Parathyroid adenoma (tissue), 2 donors: ENCODE data around the gene ENKUR.

Experiments used
- H2AFZ ChIP-seq: fragments of 300-600 bp; sonication (generic); one replicate; pipeline ENCODE4 v1.7.0; 2017; ENCODE audit warnings: antibody characterized with exemption, mild to moderate bottlenecking
- H3K27ac ChIP-seq: fragments of 300-600 bp; sonication (generic); one replicate; pipeline ENCODE4 v1.7.0; 2017
- H3K27me3 ChIP-seq: fragments of 300-600 bp; sonication (generic); one replicate; pipeline ENCODE4 v1.7.0; 2017; ENCODE audit warnings: low read length; ENCODE audit not compliant: control insufficient read depth, insufficient read depth
- H3K36me3 ChIP-seq: fragments of 300-600 bp; sonication (generic); one replicate; pipeline ENCODE4 v1.7.0; 2017; ENCODE audit warnings: low read length; ENCODE audit not compliant: control insufficient read depth, insufficient read depth
- H3K4me1 ChIP-seq: fragments of 300-600 bp; sonication (generic); one replicate; pipeline ENCODE4 v1.7.0; 2017; ENCODE audit warnings: control low read depth
- H3K4me2 ChIP-seq: fragments of 300-600 bp; sonication (generic); one replicate; pipeline ENCODE4 v1.7.0; 2017; ENCODE audit warnings: low read length
- H3K4me3 ChIP-seq: fragments of 300-600 bp; sonication (generic); one replicate; pipeline ENCODE4 v1.7.0; 2017; ENCODE audit warnings: low read depth, low read length
- H3K79me2 ChIP-seq: fragments of 300-600 bp; sonication (generic); one replicate; pipeline ENCODE4 v1.7.0; 2017; ENCODE audit warnings: control low read depth
- H3K9ac ChIP-seq: fragments of 300-600 bp; sonication (generic); one replicate; pipeline ENCODE4 v1.7.0; 2017; ENCODE audit warnings: mild to moderate bottlenecking
- H3K9me3 ChIP-seq: fragments of 300-600 bp; sonication (generic); one replicate; pipeline ENCODE4 v1.7.0; 2017; ENCODE audit warnings: low read length; ENCODE audit not compliant: control insufficient read depth
- TF ChIP-seq, protein P1 (sequence below): fragments of 300-600 bp; sonication (generic); IDR thresholded peaks from one replicate; pipeline ENCODE4 v1.7.0; 2017; ENCODE audit warnings: antibody characterized with exemption, mild to moderate bottlenecking
- donor health status: primary hyperparathyroidism.

The ENKUR gene

DNA sequence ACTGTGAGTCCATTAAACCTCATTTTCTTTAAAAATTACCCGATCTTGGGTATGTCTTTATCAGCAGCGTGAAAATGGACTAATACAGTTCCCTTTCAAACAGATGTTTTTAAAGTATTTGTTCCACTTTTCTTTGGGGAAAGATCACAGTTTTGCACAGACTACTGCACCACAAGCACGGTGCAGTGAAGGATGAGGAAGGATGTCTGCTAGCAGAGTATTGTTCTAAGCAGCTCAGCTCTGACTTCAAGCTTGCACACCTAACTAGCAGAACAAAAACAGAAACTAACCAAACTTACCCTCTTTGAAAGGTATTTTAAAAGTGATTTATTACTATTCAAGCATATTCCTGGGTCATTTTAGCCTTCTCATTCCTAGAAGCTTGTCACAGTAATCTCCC, 20.4 kb upstream of the ENKUR start:
- H3K27ac ChIP-seq = no peak overlapping the region
- TF ChIP-seq, protein P1, sequence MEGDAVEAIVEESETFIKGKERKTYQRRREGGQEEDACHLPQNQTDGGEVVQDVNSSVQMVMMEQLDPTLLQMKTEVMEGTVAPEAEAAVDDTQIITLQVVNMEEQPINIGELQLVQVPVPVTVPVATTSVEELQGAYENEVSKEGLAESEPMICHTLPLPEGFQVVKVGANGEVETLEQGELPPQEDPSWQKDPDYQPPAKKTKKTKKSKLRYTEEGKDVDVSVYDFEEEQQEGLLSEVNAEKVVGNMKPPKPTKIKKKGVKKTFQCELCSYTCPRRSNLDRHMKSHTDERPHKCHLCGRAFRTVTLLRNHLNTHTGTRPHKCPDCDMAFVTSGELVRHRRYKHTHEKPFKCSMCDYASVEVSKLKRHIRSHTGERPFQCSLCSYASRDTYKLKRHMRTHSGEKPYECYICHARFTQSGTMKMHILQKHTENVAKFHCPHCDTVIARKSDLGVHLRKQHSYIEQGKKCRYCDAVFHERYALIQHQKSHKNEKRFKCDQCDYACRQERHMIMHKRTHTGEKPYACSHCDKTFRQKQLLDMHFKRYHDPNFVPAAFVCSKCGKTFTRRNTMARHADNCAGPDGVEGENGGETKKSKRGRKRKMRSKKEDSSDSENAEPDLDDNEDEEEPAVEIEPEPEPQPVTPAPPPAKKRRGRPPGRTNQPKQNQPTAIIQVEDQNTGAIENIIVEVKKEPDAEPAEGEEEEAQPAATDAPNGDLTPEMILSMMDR = no peak
- no peak overlapping the region for H2AFZ ChIP-seq
- no peaks in the 10 kb centered on the region for H3K36me3 ChIP-seq
- no peak overlapping the region for H3K9ac ChIP-seq
- H3K9me3 ChIP-seq = no peaks in the 10 kb centered on the region
- H3K4me2 ChIP-seq = no peak overlapping the region
- no peak overlapping the region for H3K4me3 ChIP-seq
- no peaks in the 10 kb centered on the region for H3K79me2 ChIP-seq
- H3K27me3 ChIP-seq = no peaks in the 10 kb centered on the region
- no peaks in the 10 kb centered on the region for H3K4me1 ChIP-seq

DNA sequence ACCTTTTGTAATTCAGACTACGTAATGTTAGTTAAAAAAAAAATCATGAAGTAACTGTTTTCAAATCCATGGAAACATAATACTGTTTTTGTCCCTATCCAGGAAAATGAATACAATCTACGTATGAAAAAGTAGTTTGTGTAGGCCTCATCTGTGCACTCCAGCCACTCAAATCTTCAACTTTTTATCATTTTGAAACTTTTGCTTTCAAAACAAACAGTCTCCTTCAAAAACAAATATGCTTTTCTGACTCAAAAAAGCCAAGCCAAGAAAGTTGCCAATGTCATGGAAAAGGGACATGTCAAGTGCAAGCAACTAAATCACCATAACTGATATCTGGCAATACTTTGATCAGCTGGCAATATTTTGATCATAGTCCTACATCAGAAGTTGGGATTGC, 13.6 kb upstream of the ENKUR start:
- Histone ChIP-seq H2AFZ (no peak overlapping the region), H3K4me3 (no peak overlapping the region), H3K36me3 (no peaks in the 10 kb centered on the region), H3K9ac (no peak overlapping the region), H3K4me2 (no peak overlapping the region), H3K27me3 (no peaks in the 10 kb centered on the region), H3K4me1 (no peaks in the 10 kb centered on the region), H3K9me3 (no peaks in the 10 kb centered on the region), H3K27ac (no peak overlapping the region), H3K79me2 (no peaks in the 10 kb centered on the region)
- TF ChIP-seq, protein P1 = no peak

DNA sequence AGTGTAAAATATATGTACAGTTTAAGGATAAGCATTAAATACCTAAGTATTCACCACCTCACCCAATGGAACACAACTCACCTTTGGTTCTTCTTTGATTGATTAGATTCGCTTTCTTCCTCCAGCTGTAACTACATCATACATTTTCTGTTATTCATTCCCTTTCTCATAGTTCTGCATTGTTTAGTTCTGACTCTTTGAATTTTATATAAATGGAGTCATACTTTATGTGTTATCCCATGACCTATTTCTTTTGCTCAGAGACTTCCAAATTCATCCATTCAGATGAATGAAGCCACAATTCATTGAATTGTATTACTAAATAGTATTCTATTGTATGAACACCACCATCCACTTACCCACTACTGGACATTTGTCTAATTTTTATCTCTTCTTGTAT, 12.8 kb upstream of the ENKUR start:
- Histone ChIP-seq H3K4me1 (no peaks in the 10 kb centered on the region), H3K27me3 (no peaks in the 10 kb centered on the region), H3K4me3 (no peak overlapping the region), H3K9ac (no peak overlapping the region), H2AFZ (no peak overlapping the region), H3K4me2 (no peak overlapping the region), H3K36me3 (no peaks in the 10 kb centered on the region), H3K27ac (no peak overlapping the region), H3K9me3 (no peaks in the 10 kb centered on the region), H3K79me2 (no peaks in the 10 kb centered on the region)
- TF ChIP-seq, protein P1 = no peak

- Histone ChIP-seq H2AFZ (no peak overlapping the region), H3K9ac (no peak overlapping the region), H3K4me2 (no peak overlapping the region), H3K36me3 (no peaks in the 10 kb centered on the region), H3K27me3 (no peaks in the 10 kb centered on the region), H3K4me1 (no peaks in the 10 kb centered on the region), H3K27ac (no peak overlapping the region), H3K4me3 (no peak overlapping the region), H3K79me2 (no peaks in the 10 kb centered on the region), H3K9me3 (no peaks in the 10 kb centered on the region)
- TF ChIP-seq, protein P1 = no peak
These were observed 10.5 kb upstream of the ENKUR start for GRCh38 chr10:25026463-25026862.

DNA sequence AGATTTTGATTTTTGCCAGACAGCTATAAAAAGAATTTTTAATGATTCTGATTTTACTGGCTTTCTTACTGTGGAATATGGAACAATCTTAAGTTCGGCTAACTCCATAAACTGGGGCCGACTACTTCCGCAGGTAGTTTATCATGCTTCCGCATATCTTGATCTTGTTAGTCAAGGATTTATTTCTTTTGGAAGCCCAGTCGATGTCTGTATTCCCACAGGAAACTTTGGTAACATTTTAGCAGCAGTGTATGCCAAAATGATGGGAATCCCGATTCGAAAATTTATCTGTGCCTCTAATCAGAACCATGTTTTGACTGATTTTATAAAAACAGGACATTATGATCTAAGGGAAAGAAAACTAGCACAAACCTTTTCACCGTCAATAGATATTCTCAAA, 8.6 kb upstream of the ENKUR start:
- TF ChIP-seq, protein P1 = no peak
- Histone ChIP-seq H3K27ac (no peak overlapping the region), H3K79me2 (no peaks in the 10 kb centered on the region)

More for the DNA sequence above, 8.6 kb upstream of the ENKUR start:
- Histone ChIP-seq H3K36me3 (no peaks in the 10 kb centered on the region), H3K9ac (no peak overlapping the region), H3K4me2 (no peak overlapping the region), H3K9me3 (no peaks in the 10 kb centered on the region), H3K4me3 (no peak overlapping the region), H3K4me1 (no peaks in the 10 kb centered on the region), H2AFZ (no peak overlapping the region), H3K27me3 (no peaks in the 10 kb centered on the region)
